Lung (tissue), 12 donors: Measurements from ENCODE around the gene ZNF823. TPM values are rescaled to one million over a fixed set of nuclear protein-coding genes. Genes with fewer than 3 reads are reported as not detected.

Source experiments
- ATAC-seq: fragments of 200-7000 bp; cut with Tn5 transposase; one replicate; pipeline ENCODE4 v1.9.1; 2020; ENCODE audit warnings: moderate number of reproducible peaks; ENCODE audit not compliant: insufficient read depth, low FRiP score
- DNase-seq, 3 donors: peaks; one replicate each; pipeline ENCODE4 v3.0.0-alpha.2; 2013 to 2017
- H3K27ac ChIP-seq, 2 donors: one replicate each; pipeline ENCODE4 v1.5.1; 2013; ENCODE audit warnings: mild to moderate bottlenecking in 2 of 2, moderate library complexity in 2 of 2, control low read depth in 1 of 2, inconsistent platforms in 1 of 2, low read depth in 1 of 2, low read length in 1 of 2
- H3K27me3 ChIP-seq, 3 donors: one replicate each; pipeline ENCODE4 v1.5.1; 2013; ENCODE audit warnings: low read length in 2 of 3; ENCODE audit not compliant: control insufficient read depth in 3 of 3, insufficient read depth in 3 of 3
- H3K36me3 ChIP-seq, 4 donors: one replicate each; pipeline ENCODE4 v1.5.1; 2013; ENCODE audit warnings: low read length in 4 of 4, mild to moderate bottlenecking in 1 of 4, moderate library complexity in 1 of 4; ENCODE audit not compliant: control insufficient read depth in 4 of 4, insufficient read depth in 4 of 4
- H3K4me1 ChIP-seq, 5 donors: one replicate each; pipeline ENCODE4 v1.5.1; 2013; ENCODE audit warnings: low read length in 5 of 5, mild to moderate bottlenecking in 2 of 5, moderate library complexity in 1 of 5; ENCODE audit not compliant: control insufficient read depth in 5 of 5, insufficient read depth in 5 of 5
- H3K4me3 ChIP-seq: one replicate; pipeline ENCODE4 v1.5.1; 2013; ENCODE audit warnings: mild to moderate bottlenecking, control low read depth, moderate library complexity
- H3K9ac ChIP-seq, 2 donors: one replicate each; pipeline ENCODE4 v1.5.1; 2013; ENCODE audit warnings: low read length in 2 of 2, control low read depth in 1 of 2; ENCODE audit not compliant: insufficient read depth in 1 of 2
- H3K9me3 ChIP-seq, 4 donors: one replicate each; pipeline ENCODE4 v1.5.1; 2013; ENCODE audit warnings: low read length in 3 of 4, mild to moderate bottlenecking in 1 of 4, moderate library complexity in 1 of 4; ENCODE audit not compliant: control insufficient read depth in 4 of 4, insufficient read depth in 3 of 4
- CTCF ChIP-seq: IDR thresholded peaks from 2 replicates; pipeline ENCODE4 v1.5.1; 2012; ENCODE audit warnings: mild to moderate bottlenecking; ENCODE audit errors: control extremely low read depth, extremely low read depth
- WGBS, 2 donors: extraction: QIAGEN DNeasy Blood & Tissue Kit; methylation state at CpG; one replicate each; pipeline ENCODE4 v1.1.7; 2013; 5-methylcytosine and 5-hydroxymethylcytosine counted together
- polyA plus RNA-seq, 2 donors: library from polyadenylated mRNA; stranded (reverse); fragments of 200-250 nt; gene quantifications; one replicate each; pipeline ENCODE4 v1.2.1, GENCODE V29; 2013
- total RNA-seq, 2 donors: library from RNA; depleted of rRNA in 1 of 2; stranded (reverse); fragments of >200 nt in 1 of 2; gene quantifications; one replicate each; pipeline ENCODE4 v1.2.1, GENCODE V29; 2014 to 2021
- donor health status: control.
- donor health status: control.
- donor health status: Bipolar disorder and iron deficiency.
- donor health status: healthy.
- donor health status: DM: yes; HTN: yes; CAD: no.

ZNF823 gene
- total and polyA plus RNA-seq, 4 donors, result 2.4 to 13.1 (median 4.9) TPM

- Histone ChIP-seq H3K27me3 (no peaks in the 10 kb centered on the region), H3K4me1 (no peaks in the 10 kb centered on the region), H3K27ac (no peak overlapping the region), H3K36me3 (no peaks in the 10 kb centered on the region), H3K9me3 (peaks cover 0 to 12% (median 0%) of the 10 kb centered on the region in 4 donors), H3K4me3 (no peak overlapping the region), H3K9ac (no peak overlapping the region)
- ATAC-seq (no peak), DNase-seq (no peak)
- WGBS, 2 donors, result 89 to 91% methylated on average over 1 of the region's 1 CpG
- TF ChIP-seq CTCF, result no peak
These were observed 18.2 kb upstream of the ZNF823 start for GRCh38 chr19:11756965-11757364.

- ATAC-seq (no peak), DNase-seq (no peak)
- Histone ChIP-seq H3K36me3 (no peaks in the 10 kb centered on the region), H3K27me3 (no peaks in the 10 kb centered on the region), H3K27ac (no peak overlapping the region), H3K4me1 (no peaks in the 10 kb centered on the region), H3K4me3 (no peak overlapping the region), H3K9me3 (peaks cover 0 to 12% (median under 1%) of the 10 kb centered on the region in 4 donors), H3K9ac (no peak overlapping the region)
- TF ChIP-seq CTCF, result no peak
- WGBS, 2 donors, result 87 to 95% methylated on average over 4 of the region's 4 CpGs
These were observed 15.9 kb upstream of the ZNF823 start for GRCh38 chr19:11754663-11755062.

GRCh38 chr19:11752244-11752736 is 13.5 kb upstream of the ZNF823 start:
- Histone ChIP-seq H3K4me1 (no peaks in the 10 kb centered on the region), H3K4me3 (no peak overlapping the region), H3K9ac (no peak overlapping the region), H3K27me3 (no peaks in the 10 kb centered on the region), H3K36me3 (no peaks in the 10 kb centered on the region), H3K9me3 (peaks cover 0 to 17% (median 1%) of the 10 kb centered on the region in 4 donors), H3K27ac (no peak overlapping the region)
- ATAC-seq, result no peak
- no peak for DNase-seq
- no peak for TF ChIP-seq CTCF
- 59 to 77% methylated on average over 2 of the region's 2 CpGs for WGBS, 2 donors

- ATAC-seq (no peak), DNase-seq (no peak)
- Histone ChIP-seq H3K4me1 (no peaks in the 10 kb centered on the region), H3K36me3 (no peaks in the 10 kb centered on the region), H3K9me3 (peaks cover 0 to 7% (median 1%) of the 10 kb centered on the region in 4 donors), H3K4me3 (no peak overlapping the region), H3K27me3 (peaks cover 0 to 3% (median 0%) of the 10 kb centered on the region in 3 donors), H3K27ac (no peak overlapping the region), H3K9ac (no peak overlapping the region)
- WGBS, 2 donors, result 27 to 68% methylated on average over 2 of the region's 2 CpGs
- no peak for TF ChIP-seq CTCF
These were observed 11.0 kb upstream of the ZNF823 start for GRCh38 chr19:11749751-11750150.
